Measurements from ENCODE around the gene UBE2Q1.
"Not testable (repeated sequence)": the region's sequence is repeated elsewhere in the genome, so short reads cannot be mapped to it uniquely, and the experiment has no call there.

The UBE2Q1 gene

DNA sequence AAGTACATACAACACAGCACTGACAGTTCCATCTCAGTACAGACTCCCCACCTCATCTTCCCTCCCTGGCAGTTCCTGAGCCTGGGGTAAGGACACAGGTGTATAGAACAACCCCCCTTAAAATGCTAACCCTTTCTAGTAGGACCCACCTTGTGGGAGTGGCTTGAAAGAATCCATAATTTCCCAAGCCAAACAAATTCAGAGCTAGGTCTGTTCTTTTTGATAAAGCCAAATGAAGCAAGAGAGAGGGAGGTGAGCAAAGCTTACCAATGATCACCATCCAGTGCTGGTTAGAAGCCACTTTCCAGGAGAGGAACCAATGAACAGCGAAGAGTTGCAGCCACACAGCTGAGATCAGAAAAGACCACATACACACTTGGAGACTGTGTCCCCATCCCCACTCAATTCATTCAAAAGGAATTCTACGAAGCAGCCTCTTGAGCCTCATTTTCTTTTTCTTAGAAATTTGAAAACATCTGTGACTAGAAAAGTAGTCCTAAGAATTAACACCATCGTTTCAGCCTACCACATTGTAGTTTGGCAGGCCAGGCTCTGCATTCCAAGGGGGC is 9.2 kb downstream of the UBE2Q1 start:
- DNase-seq = no peak

DNA sequence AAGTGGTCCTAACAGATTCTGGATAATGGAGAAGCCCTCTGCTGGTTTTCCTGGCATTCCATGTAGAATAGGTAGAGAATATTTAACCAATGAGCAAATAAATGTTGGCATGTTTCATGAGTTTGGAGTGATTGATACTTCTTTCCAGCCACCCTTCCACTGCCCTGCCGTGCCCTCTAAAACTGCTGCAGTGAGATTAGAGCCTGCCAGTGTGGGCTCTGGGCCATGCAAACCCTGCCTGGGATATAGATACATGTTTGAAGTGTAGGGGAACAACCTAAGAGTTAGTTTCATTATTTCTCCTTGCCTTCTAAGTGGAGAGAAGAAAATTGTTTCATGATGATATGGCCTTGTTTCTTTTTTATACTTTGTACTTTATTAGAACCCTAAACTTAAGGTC is 10.4 kb downstream of the UBE2Q1 start:
- DNase-seq = no peak

DNA sequence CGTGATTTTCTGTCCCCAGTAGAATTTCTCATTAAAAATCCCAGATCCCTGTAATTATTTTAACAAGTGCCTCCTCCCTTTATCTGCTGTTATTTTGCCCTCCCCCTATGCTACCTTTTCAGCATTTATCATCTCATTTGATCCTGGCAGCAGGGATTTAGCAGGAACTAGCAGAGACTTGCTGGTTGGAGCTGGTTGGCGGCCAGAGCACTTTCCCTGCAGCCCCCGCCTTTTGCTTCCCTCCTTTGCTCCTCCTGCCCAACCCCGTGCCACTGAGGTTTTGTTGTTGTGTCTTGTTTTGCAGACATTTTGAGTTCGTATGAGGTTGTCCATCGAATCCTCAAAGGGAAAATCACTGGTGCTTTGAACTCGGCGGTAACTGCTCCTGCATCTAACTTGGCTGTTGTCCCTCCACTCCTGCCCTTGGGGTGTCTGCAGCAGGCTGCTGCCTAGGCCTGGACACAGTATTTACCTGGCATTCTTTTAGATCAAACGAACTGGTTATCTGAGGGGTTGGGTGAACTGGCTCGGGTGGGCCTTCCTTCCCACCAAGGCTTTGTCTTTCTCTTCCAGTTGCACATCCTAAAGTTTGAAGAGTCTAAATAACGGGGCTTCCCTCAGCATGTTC is 11.2 kb downstream of the UBE2Q1 start:
- DNase-seq = no peak

GRCh38 chr1:154546264-154547063 is 12.0 kb downstream of the UBE2Q1 start:
- peak; percentile 52 to 55 for DNase-seq

DNA sequence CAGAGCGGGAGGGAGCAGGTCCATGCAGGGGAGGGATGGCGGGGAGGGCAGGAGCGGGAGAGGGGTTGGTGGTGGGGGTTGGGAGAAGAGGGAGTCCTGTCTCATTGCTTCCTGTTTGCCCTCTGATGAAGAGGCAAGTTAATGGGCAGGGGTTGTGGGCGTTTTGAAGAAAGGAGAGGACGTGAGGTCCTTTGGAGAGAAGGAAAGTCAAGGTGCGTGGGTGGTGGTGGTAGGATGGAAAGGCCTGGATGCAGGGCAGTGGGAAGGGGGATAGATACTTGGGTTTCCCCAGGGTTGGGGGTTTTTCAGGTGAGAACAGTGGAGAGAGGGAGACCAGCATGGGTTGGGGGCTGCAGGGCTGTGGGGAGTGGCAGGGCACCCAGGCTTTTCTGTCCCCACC is 17.2 kb downstream of the UBE2Q1 start:
- no peak for DNase-seq

GRCh38 chr1:154539486-154540483 is 18.7 kb downstream of the UBE2Q1 start:
- no peak for DNase-seq

GRCh38 chr1:154536570-154536969 is 21.9 kb downstream of the UBE2Q1 start:
- DNase-seq = no peak

- peak in 1 of 2 donors; percentile 13 for DNase-seq
Observed at GRCh38 chr1:154533952-154534844, 24.3 kb downstream of the UBE2Q1 start.

DNA sequence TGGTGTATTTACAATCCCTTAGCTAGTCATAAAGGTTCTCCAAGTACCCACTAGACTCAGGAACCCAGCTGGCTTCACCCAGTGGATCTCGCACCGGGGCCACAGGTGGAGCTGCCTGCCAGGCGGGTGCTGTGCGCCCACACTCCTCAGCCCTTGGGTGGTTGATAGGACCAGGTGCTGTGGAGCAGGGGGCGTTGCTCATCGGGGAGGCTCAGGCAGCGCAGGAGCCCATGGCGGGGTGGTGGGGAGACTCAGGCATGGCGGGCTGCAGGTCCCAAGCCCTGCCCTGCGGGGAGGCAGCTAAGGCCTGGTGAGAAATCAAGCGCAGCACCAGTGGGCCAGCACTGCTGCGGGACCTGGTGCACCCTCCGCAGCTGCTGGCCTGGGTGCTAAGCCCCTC is 26.5 kb downstream of the UBE2Q1 start:
- DNase-seq = not testable (repeated sequence)

- no peak for DNase-seq
Observed at GRCh38 chr1:154529308-154529707, 29.2 kb downstream of the UBE2Q1 start.

- DNase-seq = no peak
Observed at GRCh38 chr1:154527192-154527591, 31.3 kb downstream of the UBE2Q1 start.

GRCh38 chr1:154524881-154525280 is 33.6 kb downstream of the UBE2Q1 start:
- DNase-seq = no peak

GRCh38 chr1:154521695-154522094 is 36.8 kb downstream of the UBE2Q1 start:
- no peak for DNase-seq

GRCh38 chr1:154520333-154520732 is 38.1 kb downstream of the UBE2Q1 start:
- DNase-seq = no peak

GRCh38 chr1:154519591-154519991 is 38.9 kb downstream of the UBE2Q1 start:
- DNase-seq = no peak

DNA sequence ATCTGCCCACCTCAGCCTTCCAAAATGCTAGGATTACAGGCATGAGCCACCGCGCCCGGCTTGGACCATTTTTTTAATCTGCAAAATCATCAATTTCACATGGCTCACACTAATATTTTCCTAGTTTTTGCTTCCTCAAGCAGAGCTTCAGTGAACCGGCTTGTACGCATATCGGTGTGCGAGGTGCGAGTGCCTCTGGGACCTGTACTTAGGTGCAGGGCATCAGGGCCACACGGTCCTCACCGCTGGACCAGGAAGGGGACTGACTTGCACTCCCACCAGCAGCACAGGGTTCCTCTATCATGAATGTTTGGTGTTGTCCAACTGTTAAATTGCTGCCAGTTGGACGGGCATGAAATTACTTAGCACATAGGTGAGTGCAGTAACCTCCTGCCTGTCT is 40.8 kb downstream of the UBE2Q1 start:
- DNase-seq = no peak

- DNase-seq = no peak
Observed at GRCh38 chr1:154514066-154514553, 44.4 kb downstream of the UBE2Q1 start.

GRCh38 chr1:154512760-154513159 is 45.7 kb downstream of the UBE2Q1 start:
- DNase-seq = no peak

GRCh38 chr1:154503898-154504297 is 54.6 kb downstream of the UBE2Q1 start:
- no peak for DNase-seq

- DNase-seq = no peak
Observed at GRCh38 chr1:154502744-154503115, 55.7 kb downstream of the UBE2Q1 start.

- DNase-seq = no peak
Observed at GRCh38 chr1:154502066-154502743, 56.3 kb downstream of the UBE2Q1 start, which contains the start of the genes SHE and TDRD10. TSS of gene SHE (minus strand) at chr1:154502412. CDS start at chr1:154502026, 386 bp downstream. TSS of gene TDRD10 (plus strand) at chr1:154502219. CDS start at chr1:154506904, 4,685 bp downstream.
